HFFc6 (cell line): ENCODE data around the gene KRT15. TPM values are rescaled to one million over a fixed set of nuclear protein-coding genes. Genes with fewer than 3 reads are reported as not detected.
A peak's percentile ranks its signal among the peaks of the same experiment; 100 is the strongest.

Source experiments
- DNase-seq: peaks from one replicate; pipeline ENCODE4 v3.0.0-alpha.2; 2018
- H3K27ac Mint-ChIP-seq: 2 replicates; pipeline ENCODE4 v1.8.0; 2020; ENCODE audit warnings: mild to moderate bottlenecking, mixed read lengths
- H3K27me3 Mint-ChIP-seq: 2 replicates; pipeline ENCODE4 v1.8.0; 2021; ENCODE audit warnings: mild to moderate bottlenecking, moderate library complexity, mixed read lengths; ENCODE audit not compliant: insufficient read depth
- H3K36me3 Mint-ChIP-seq: 2 replicates; pipeline ENCODE4 v1.8.0; 2021; ENCODE audit warnings: low read depth, mixed read lengths
- H3K4me1 Mint-ChIP-seq: 2 replicates; pipeline ENCODE4 v1.8.0; 2020; ENCODE audit warnings: low read depth, mixed read lengths
- H3K4me3 Mint-ChIP-seq: 2 replicates; pipeline ENCODE4 v1.8.0; 2020; ENCODE audit warnings: mild to moderate bottlenecking, moderate library complexity, mixed read lengths
- H3K9me3 Mint-ChIP-seq: 2 replicates; pipeline ENCODE4 v1.8.0; 2020; ENCODE audit warnings: mild to moderate bottlenecking, mixed read lengths
- CTCF ChIP-seq: fragments of 200-600 bp; sonication (generic); IDR thresholded peaks from 2 replicates; pipeline ENCODE4 v1.5.0; 2021; ENCODE audit warnings: antibody characterized with exemption, mild to moderate bottlenecking
- total RNA-seq, 6 experiments: library from RNA; stranded (reverse); fragmentation: NEBNext Ultra II Directional; extraction: Animal tissue kit (Norgen Biotek cat#: 25700); gene quantifications; 2 replicates in 1 of 6; 3 replicates in 5 of 6; pipeline ENCODE4 v1.2.3, GENCODE V29; 2021

Gene KRT15
- total RNA-seq, 6 experiments from 2014 or later: 5.0 to 8.6 (median 6.9) TPM

DNA sequence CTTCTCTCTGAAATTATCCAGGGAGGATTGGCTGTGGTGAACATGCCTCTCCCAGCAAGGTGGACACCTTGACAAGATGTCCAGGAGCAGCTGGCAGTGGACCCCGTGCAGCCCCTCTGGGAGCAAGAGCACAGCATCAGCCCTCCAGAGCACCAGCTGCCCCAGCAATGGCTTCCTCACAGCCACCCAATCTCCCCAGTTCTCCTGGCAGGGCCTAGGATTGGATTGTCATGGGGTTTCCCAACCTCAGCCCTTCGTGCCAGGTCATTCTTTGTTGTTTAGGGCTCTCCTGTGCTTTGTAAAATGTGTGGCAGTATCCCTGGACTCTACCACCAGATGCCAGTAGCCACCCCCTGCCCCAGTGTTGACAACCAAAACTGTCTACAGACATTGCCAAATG is 27.2 kb downstream of the KRT15 start:
- no peak overlapping the region for H3K4me3 Mint-ChIP-seq
- H3K36me3 Mint-ChIP-seq: no peaks in the 10 kb centered on the region
- DNase-seq: no peak
- no peak for TF ChIP-seq CTCF
- no peaks in the 10 kb centered on the region for H3K9me3 Mint-ChIP-seq
- H3K4me1 Mint-ChIP-seq: peaks cover 39% of the 10 kb centered on the region
- H3K27me3 Mint-ChIP-seq: peaks cover 3% of the 10 kb centered on the region
- no peak overlapping the region for H3K27ac Mint-ChIP-seq

DNA sequence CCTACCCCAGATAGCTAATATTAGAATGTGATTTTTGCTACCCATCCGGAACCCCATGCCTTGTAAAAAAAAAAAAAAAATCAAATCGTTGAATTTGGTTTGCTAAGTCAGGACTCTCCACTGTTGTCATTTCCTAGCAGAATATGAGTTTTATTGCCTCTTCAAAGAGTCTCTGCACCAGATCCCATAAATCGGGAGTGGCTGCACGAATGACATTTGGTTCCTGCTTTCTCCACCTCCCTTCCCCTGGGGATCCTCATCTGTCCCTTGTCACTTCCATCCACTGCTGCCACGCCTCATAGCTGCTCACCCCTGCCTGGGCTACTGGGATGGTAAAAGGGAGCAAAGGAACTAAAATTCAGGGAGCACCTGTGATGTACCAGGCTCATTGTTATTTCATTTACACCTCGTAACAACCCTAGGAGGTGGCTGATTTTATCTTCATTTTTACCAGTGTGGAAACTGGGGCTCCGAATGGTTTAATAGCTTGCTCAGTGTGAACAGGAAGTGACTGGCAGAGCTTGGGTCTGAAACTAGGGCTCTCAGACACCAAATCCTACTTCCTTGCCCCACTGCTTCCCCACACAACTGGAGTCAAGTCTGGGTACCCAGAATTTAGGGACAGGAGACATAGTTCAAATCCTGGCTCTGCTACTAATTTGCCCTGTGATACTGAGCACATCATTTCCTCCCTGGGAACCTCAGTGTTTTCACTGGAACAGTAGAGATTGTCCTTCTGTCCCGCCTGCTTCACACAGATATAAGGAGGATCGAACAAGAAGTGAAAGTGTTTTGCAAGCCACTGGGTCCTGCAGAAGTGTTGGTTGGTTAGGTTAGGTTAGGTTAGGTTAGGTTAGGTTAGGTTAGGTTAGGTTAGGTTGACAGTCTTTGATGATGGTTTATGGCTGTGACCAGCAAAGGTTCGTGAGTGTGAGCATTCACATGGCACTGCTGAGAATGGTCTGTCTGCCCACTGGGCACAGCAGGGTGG is 28.4 kb downstream of the KRT15 start:
- Mint-ChIP-seq H3K27me3 (peaks cover 3% of the 10 kb centered on the region), H3K9me3 (no peaks in the 10 kb centered on the region), H3K4me1 (peaks cover 31% of the 10 kb centered on the region), H3K4me3 (no peak overlapping the region), H3K36me3 (no peaks in the 10 kb centered on the region), H3K27ac (no peak overlapping the region)
- DNase-seq: no peak
- TF ChIP-seq CTCF: no peak

- Mint-ChIP-seq H3K4me3 (no peak within 1 kb of the TSS), H3K36me3 (no peaks in the 10 kb centered on the region), H3K4me1 (peaks cover 29% of the 10 kb centered on the region), H3K27ac (no peak within 1 kb of the TSS), H3K9me3 (no peaks in the 10 kb centered on the region), H3K27me3 (peaks cover 3% of the 10 kb centered on the region)
- no peak for DNase-seq
- TF ChIP-seq CTCF: no peak
Observed at GRCh38 chr17:41489531-41489930, 29.2 kb downstream of the KRT15 start, which contains the start of gene KRT36. Gene KRT36 (minus strand): TSS chr17:41489910. CDS start chr17:41489864, 46 bp downstream.

GRCh38 chr17:41486809-41487530 is 31.7 kb downstream of the KRT15 start:
- Mint-ChIP-seq H3K27me3 (peaks cover 6% of the 10 kb centered on the region), H3K27ac (no peak overlapping the region), H3K36me3 (no peaks in the 10 kb centered on the region), H3K9me3 (no peaks in the 10 kb centered on the region), H3K4me1 (peaks cover 24% of the 10 kb centered on the region), H3K4me3 (no peak overlapping the region)
- DNase-seq: no peak
- TF ChIP-seq CTCF: peak; percentile 63

DNA sequence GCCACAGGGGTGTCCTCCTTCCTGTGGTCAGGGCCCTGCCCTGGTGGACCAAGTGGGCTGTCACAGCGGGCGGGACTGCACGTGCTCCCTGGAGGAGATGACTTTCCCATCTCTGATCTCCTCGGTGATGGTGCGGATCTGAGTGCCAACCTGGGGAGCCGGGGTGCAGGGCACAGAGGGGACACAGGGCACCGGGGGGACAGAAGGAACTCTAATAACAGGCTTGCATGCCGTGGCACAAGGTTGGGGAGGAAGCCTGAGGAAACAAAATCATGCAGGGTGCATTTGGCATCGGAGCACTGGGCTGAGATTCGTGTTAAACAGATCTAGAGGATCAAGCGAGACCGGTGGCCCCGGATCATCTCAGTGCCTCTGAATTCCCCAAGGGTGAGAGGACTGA is 32.4 kb downstream of the KRT15 start:
- no peaks in the 10 kb centered on the region for H3K36me3 Mint-ChIP-seq
- no peaks in the 10 kb centered on the region for H3K9me3 Mint-ChIP-seq
- H3K4me1 Mint-ChIP-seq: peaks cover 24% of the 10 kb centered on the region
- H3K27ac Mint-ChIP-seq: no peak overlapping the region
- no peak for TF ChIP-seq CTCF
- peaks cover 6% of the 10 kb centered on the region for H3K27me3 Mint-ChIP-seq
- DNase-seq: no peak
- H3K4me3 Mint-ChIP-seq: no peak overlapping the region
